ENCODE measurements around the gene WDR74.

WDR74 gene

DNA sequence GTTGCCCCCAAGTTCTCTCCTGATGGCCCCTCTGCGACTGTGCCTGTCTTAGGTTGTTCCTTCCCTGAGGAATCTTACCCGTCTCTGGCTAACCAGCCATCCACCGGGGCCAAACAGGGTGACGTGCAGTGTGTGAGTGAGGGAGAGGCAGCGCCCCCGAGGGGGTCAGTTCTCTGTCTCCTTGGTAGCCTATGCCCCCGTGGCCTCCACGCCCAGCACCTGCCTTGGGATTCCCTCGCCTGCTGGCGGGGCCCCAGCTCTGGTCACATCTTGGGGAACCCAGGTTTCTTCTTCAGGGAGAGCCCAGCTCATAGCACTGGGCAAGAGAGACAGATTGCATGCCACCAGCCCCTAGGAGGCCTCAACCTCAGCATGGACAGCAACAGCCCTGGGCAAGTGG, 39.9 kb downstream of the WDR74 start:
- no peak for DNase-seq (ENCODE audit: low read depth in 2 of 2, low spot score in 1 of 2)

DNA sequence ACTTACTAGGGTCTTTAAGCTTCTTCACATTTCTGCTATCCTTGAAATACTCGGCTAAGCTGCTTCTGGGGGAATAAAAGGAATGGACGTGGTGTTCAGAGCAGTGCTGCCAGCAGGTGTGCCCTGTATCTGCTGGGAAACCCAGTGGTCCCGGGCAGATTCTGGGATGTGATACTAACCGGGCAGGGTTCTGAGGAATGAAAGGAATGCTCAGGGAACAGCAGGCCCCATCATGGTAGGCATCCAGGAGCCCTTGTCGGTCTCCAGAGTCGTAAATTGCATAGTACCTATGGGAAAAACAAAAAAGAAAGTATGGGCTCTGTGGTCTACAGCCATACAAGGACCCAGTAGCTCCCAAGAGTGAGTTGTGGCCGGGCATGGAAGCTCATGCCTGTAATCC, 43.1 kb downstream of the WDR74 start:
- DNase-seq (ENCODE audit: low read depth in 2 of 2, low spot score in 1 of 2): no peak

- no peak for DNase-seq (ENCODE audit: low read depth in 2 of 2, low spot score in 1 of 2)
Observed at GRCh38 chr11:62794201-62794775, 45.1 kb downstream of the WDR74 start.

DNA sequence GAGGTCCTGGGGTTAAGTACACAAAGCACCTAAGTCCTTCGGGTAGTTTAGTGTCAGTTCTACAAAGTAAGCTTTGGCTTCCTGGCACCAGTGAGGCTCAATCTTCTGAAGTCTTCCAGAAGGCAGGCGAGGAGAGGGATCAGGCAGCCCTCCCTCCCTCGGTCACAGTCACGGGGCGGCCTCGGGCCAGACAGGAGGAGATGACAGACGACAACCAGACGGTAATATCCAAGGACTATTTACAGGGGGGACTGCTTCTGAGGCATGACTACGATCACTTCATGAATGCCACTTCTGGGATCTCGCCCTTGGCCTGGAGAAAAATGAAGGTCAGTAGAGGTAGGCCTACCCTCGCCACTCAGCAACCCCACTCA, 47.2 kb downstream of the WDR74 start:
- no peak for DNase-seq (ENCODE audit: low read depth in 2 of 2, low spot score in 1 of 2)

GRCh38 chr11:62791501-62792201, 47.7 kb downstream of the WDR74 start, which contains the start of gene TMEM223:
Gene TMEM223 (minus strand): TSS chr11:62792006. CDS start chr11:62791994, 12 bp downstream.
- peak; percentile 71 to 80 for DNase-seq (ENCODE audit: low read depth in 2 of 2, low spot score in 1 of 2)

DNA sequence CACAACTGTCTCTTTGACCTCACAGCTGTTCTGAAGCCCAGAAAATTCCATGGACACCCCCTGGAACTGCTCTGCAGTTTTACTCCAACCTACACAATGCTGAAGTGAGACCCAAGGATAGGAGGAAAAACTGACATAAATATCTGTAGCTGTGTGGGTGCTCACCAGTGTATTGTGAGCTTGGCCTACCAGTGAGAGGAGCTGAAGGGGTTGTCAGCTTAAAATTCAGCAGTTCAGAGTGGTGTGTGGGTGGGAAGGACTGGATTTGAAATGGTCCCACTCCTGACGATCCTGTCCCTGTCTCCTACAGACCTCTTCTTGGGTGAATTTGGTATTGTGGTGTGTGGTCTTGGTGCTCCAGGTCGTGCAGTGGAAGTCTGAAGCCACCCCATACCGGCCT, 49.8 kb downstream of the WDR74 start:
- DNase-seq (ENCODE audit: low read depth in 2 of 2, low spot score in 1 of 2): no peak

- DNase-seq (ENCODE audit: low read depth in 2 of 2, low spot score in 1 of 2): no peak
Observed at GRCh38 chr11:62788991-62789390, 50.4 kb downstream of the WDR74 start.

DNA sequence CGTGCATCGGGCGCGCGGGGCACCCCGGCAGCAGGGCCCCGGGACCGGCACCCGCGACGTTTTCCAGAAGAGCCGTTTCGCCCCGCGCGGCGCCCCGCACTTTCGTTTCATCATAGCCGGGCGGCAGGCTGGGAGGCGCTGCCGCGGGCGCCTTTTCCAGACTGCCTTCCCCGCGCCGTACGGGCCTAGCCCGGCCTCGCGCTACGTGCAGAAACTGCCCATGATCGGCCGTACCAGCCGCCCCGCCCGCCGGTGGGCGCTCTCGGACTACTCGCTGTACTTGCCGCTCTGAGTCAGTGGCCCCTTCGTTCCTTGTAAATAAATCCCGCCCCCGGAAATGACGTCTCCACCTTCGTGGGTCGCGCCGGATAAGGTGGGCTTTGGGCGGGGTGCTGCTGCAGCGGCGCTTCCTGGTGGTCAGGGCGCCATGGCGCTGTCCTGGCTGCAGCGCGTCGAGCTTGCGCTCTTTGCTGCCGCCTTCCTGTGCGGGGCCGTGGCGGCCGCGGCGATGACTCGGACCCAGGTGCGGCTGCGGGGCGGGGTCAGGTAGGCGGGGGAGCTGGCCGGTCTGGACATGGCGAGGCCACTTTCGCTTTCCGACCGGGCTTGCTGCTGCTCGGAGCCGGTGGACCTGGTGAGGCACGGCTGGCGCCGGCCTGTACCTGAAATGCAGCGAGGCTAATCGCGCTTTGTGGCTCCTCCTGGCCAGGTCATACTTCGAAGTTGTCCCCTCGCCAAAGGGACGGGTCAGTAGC, 52.2 kb downstream of the WDR74 start, which contains the start of gene TMEM179B:
Gene TMEM179B (plus strand): TSS at position 398 of the 755 bp plus-strand sequence. CDS start 30 bp downstream, at position 428.
- DNase-seq (ENCODE audit: low read depth in 2 of 2, low spot score in 1 of 2): peak; percentile 98 to 100

DNA sequence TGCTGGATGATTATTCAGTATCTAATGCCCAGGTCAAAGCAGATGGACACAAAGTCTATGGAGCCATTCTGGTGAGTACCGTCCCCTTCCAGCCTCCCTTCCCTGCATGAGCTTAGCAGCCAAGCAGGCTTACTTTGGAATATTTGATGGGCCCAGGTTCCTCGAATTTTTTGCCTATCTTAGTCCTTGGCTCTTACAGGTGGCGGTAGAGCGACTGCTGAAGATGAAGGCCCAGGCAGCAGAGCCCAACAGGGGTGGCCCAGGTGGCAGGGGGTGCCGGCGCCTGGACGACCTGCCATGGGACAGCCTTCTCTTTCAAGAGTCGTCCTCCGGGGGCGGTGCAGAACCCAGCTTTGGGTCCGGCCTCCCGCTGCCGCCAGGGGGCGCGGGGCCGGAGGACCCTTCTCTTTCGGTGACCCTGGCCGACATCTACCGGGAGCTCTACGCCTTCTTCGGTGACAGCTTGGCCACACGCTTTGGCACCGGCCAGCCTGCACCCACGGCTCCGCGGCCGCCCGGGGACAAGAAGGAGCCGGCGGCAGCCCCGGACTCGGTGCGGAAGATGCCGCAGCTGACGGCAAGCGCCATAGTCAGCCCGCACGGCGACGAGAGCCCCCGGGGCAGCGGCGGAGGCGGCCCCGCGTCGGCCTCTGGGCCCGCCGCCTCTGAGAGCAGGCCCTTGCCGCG, 52.9 kb downstream of the WDR74 start:
- DNase-seq (ENCODE audit: low read depth in 2 of 2, low spot score in 1 of 2): peak; percentile 67 to 72

All from stimulated activated CD8-positive, alpha-beta memory T cell treated with anti-CD3 and anti-CD28 coated beads, Interleukin-4, amount 100 ng/mL, for 1 hour (primary cell).